GM12878 (cell line): ENCODE measurements around the gene DET1. TPM values are rescaled to one million over a fixed set of nuclear protein-coding genes. Genes with fewer than 3 reads are reported as not detected.

ENCODE experiments used
- ATAC-seq: fragments of 200-7000 bp; cut with Tn5 transposase; 3 replicates; pipeline ENCODE4 v1.9.1; 2020; ENCODE audit warnings: mild to moderate bottlenecking, moderate library complexity
- BruUV-seq: library from RNA; stranded (reverse); fragments of 400-500 nt; replicated peaks from 2 replicates; lab custom pipeline; 2021; lab: Mats Ljungman, UMichigan
- CTCF ChIA-PET: fragments of 300-600 bp; sonication (Branson Sonifier 250); formaldehyde crosslinking; extraction: SDS; loops from one replicate; lab custom pipeline; 2021; ENCODE audit warnings: inconsistent platforms; lab: Yijun Ruan, JAX
- POLR2A ChIA-PET: fragments of 350-600 bp; formaldehyde crosslinking; extraction: SDS; loops from one replicate; lab custom pipeline; 2021; ENCODE audit warnings: inconsistent platforms; lab: Charles Lee
- RAD21 ChIA-PET: fragments of 300-600 bp; sonication (Branson Sonifier 250); formaldehyde crosslinking; loops from one replicate; lab custom pipeline; 2023; ENCODE audit warnings: antibody characterized with exemption; ENCODE audit not compliant: unreplicated experiment; lab: Charles Lee
- SMC1A ChIA-PET: fragments of 300-600 bp; sonication (Branson Sonifier 250); formaldehyde crosslinking; loops from one replicate; lab custom pipeline; 2023; ENCODE audit not compliant: unreplicated experiment, uncharacterized antibody; lab: Charles Lee
- DNase-seq: peaks from one replicate; pipeline ENCODE4 v3.0.0-alpha.2; 2011; ENCODE audit warnings: low read depth, low spot score
- FAIRE-seq: peaks from 3 replicates; lab custom pipeline; 2011; peaks lifted over from hg19 to GRCh38; lab: Jason Lieb, UNC
- H2AFZ ChIP-seq: 2 replicates; pipeline ENCODE4 v1.6.0; 2011; ENCODE audit warnings: low read depth, low read length, control low read depth; ENCODE audit not compliant: control insufficient read depth
- H3K27ac ChIP-seq: 2 replicates; pipeline ENCODE4 v1.5.1; 2011; ENCODE audit warnings: control low read depth; ENCODE audit not compliant: control insufficient read depth, insufficient read depth
- H3K27me3 ChIP-seq, 2 experiments: replicated peaks in 1 of 2; 2 replicates each; pipeline versions ENCODE4 v1.6.0 to v1.6.1; 2011; ENCODE audit warnings: low read length in 1 of 2; ENCODE audit not compliant: control insufficient read depth in 2 of 2, insufficient read depth in 2 of 2
- H3K36me3 ChIP-seq, 2 experiments: 2 replicates each; pipeline ENCODE4 v1.5.1; 2011; ENCODE audit warnings: low read length in 1 of 2; ENCODE audit not compliant: control insufficient read depth in 2 of 2, insufficient read depth in 2 of 2
- H3K4me1 ChIP-seq: 2 replicates; pipeline ENCODE4 v1.6.1; 2011; ENCODE audit warnings: mild to moderate bottlenecking, low read length, moderate library complexity, mixed read lengths; ENCODE audit not compliant: control insufficient read depth, insufficient read depth
- H3K4me2 ChIP-seq: 2 replicates; pipeline ENCODE4 v1.6.0; 2011; ENCODE audit warnings: control low read depth; ENCODE audit not compliant: control insufficient read depth, insufficient read depth
- H3K4me3 ChIP-seq: fragments of 200-600 bp; sonication (generic); 2 replicates; pipeline ENCODE4 v1.5.1; 2016
- H3K79me2 ChIP-seq: 2 replicates; pipeline ENCODE4 v1.6.0; 2011; ENCODE audit warnings: low read length; ENCODE audit not compliant: control insufficient read depth, insufficient read depth
- H3K9ac ChIP-seq: 2 replicates; pipeline ENCODE4 v1.8.0; 2011; ENCODE audit warnings: low read length, control low read depth, mixed read lengths; ENCODE audit not compliant: control insufficient read depth, insufficient read depth
- H3K9me3 ChIP-seq: replicated peaks from 3 replicates; pipeline ENCODE4 v1.5.1; 2011; ENCODE audit warnings: mild to moderate bottlenecking, low read length; ENCODE audit not compliant: control insufficient read depth, insufficient read depth
- H4K20me1 ChIP-seq: 2 replicates; pipeline ENCODE4 v1.6.0; 2011; ENCODE audit not compliant: control insufficient read depth, insufficient read depth
- ATF7 ChIP-seq: fragments of 450-650 bp; IDR thresholded peaks from 2 replicates; pipeline ENCODE4 v1.6.1; 2016; ENCODE audit warnings: low read depth, mild to moderate bottlenecking
- BCL11A ChIP-seq: IDR thresholded peaks from 2 replicates; pipeline ENCODE4 v1.6.1; 2011; ENCODE audit warnings: low read depth, low read length
- EZH2 ChIP-seq: IDR thresholded peaks from 2 replicates; pipeline ENCODE4 v1.6.1; 2012; ENCODE audit warnings: low read depth, mild to moderate bottlenecking, control low read depth, inconsistent platforms, low read length, borderline replicate concordance; ENCODE audit not compliant: control insufficient read depth
- FOS ChIP-seq: IDR thresholded peaks from 3 replicates; pipeline ENCODE4 v1.6.1; 2011; ENCODE audit warnings: borderline replicate concordance; ENCODE audit not compliant: insufficient read length; ENCODE audit errors: extremely low read depth
- KLF5 ChIP-seq: fragments of 450-650 bp; IDR thresholded peaks from 2 replicates; pipeline ENCODE4 v1.6.1; 2014; ENCODE audit warnings: mild to moderate bottlenecking; ENCODE audit not compliant: partially characterized antibody
- SUPT20H ChIP-seq: IDR thresholded peaks from 2 replicates; pipeline ENCODE4 v1.6.1; 2011; ENCODE audit warnings: low read depth, mild to moderate bottlenecking, low read length, moderate library complexity, borderline replicate concordance; ENCODE audit not compliant: control insufficient read depth
- TCF12 ChIP-seq: IDR thresholded peaks from 2 replicates; pipeline ENCODE4 v1.6.1; 2011; ENCODE audit warnings: low read depth, mild to moderate bottlenecking, low read length
- TCF7 ChIP-seq: IDR thresholded peaks from 2 replicates; pipeline ENCODE4 v1.6.1; 2014; ENCODE audit warnings: antibody characterized with exemption, borderline replicate concordance
- YBX1 ChIP-seq: fragments of 450-650 bp; IDR thresholded peaks from 2 replicates; pipeline ENCODE4 v1.6.1; 2016; ENCODE audit warnings: antibody characterized with exemption
- ZNF274 ChIP-seq: IDR thresholded peaks from one replicate; pipeline ENCODE4 v1.8.0; 2011; ENCODE audit not compliant: insufficient read length, insufficient read depth
- WGBS: methylation state at CpG from one replicate; pipeline ENCODE4 v1.1.6; 2016; ENCODE audit warnings: low lambda C conversion rate; ENCODE audit not compliant: insufficient replicate concordance, insufficient coverage; ENCODE audit errors: missing lambda C conversion rate; 5-methylcytosine and 5-hydroxymethylcytosine counted together
- in situ Hi-C: fragments of 300-500 bp; cut with MboI; formaldehyde crosslinking; loops from 9 replicates; pipeline ENCODE4 v1.14.3; 2018; ENCODE audit warnings: mixed read lengths
- intact Hi-C: fragments of 100-400 bp; cut with micrococcal nuclease; formaldehyde crosslinking; loops from one replicate; pipeline ENCODE4 v1.14.2; 2022; ENCODE audit not compliant: unreplicated experiment
- polyA plus RNA-seq, 11 experiments: library from polyadenylated mRNA; depleted of rRNA in 4 of 11; unstranded in 6 of 11; stranded (reverse) in 5 of 11; fragments of >200 nt; fragmentation: Nextera tagmentation in 4 of 11; fragmentation: Illumina TruSeq in 1 of 11; extraction: Ambion mirVana in 4 of 11; extraction: Trizol in 1 of 11; gene quantifications; 1 replicate in 1 of 11; 2 replicates in 10 of 11; pipeline versions ENCODE4 v1.2.1 to v1.2.3, GENCODE V29; 2011 to 2016; ENCODE audit warnings: inconsistent platforms in 2 of 11, missing spikeins in 2 of 11, low read depth in 1 of 11
- total RNA-seq, 4 experiments: library from RNA; depleted of rRNA in 3 of 4; stranded (reverse); fragments of >200 nt in 3 of 4; fragmentation: Illumina TruSeq in 1 of 4; extraction: Trizol in 1 of 4; gene quantifications; 2 replicates each; pipeline versions ENCODE4 v1.2.1 to v1.2.3, GENCODE V29; 2013 to 2021
- TF ChIP-seq, protein P1 (sequence below): fragments of 450-650 bp; IDR thresholded peaks from 2 replicates; pipeline ENCODE4 v1.6.1; 2016; ENCODE audit warnings: mild to moderate bottlenecking, moderate library complexity, borderline replicate concordance

DET1 gene
- total and polyA plus RNA-seq, 10 of the 15 experiments (the other 5 are each of a cell fraction or from before 2014, with no cell fraction given): 0.16 to 2.7 (median 1.4) TPM

DNA sequence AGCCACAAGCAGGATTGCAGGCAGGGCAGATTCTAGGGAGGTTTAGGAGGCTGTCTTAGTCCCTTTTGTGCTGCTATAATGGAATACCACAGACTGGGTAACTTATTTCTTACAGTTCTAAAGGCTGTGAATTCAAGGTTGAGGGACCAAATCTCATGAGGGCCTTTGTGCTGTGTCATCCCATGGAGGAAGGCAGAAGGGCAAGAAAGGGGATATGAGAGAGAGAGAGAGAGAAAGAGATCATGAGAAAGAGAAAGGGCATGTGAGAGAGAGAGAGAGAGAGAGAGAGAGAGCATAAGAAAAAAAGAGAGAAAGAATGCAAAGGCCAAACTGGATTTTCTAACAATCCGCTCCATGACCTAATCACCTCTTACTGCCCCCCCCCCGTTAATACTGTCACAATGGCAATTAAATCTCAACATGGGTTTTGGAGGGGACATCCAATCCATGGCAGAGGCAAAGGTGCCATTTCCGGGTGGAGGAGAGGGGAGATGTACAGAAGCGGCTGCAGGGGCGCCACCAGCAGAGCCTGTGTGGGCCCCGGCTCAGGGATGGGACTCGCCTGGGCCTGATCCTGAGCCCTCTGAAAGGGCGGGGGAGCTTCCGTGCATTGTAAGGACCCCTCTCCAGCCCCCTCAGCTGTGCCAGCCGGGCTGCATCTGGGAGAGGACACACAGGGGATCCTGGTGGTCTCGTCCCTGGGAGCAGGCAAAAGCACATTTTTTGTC lies 58.5 kb downstream of the DET1 start:
- TF ChIP-seq BCL11A (no peak), ZNF274 (no peak), SUPT20H (no peak), FOS (no peak), KLF5 (no peak), YBX1 (no peak), ATF7 (no peak), EZH2 (no peak), TCF7 (no peak), TCF12 (no peak)
- TF ChIP-seq, protein P1, sequence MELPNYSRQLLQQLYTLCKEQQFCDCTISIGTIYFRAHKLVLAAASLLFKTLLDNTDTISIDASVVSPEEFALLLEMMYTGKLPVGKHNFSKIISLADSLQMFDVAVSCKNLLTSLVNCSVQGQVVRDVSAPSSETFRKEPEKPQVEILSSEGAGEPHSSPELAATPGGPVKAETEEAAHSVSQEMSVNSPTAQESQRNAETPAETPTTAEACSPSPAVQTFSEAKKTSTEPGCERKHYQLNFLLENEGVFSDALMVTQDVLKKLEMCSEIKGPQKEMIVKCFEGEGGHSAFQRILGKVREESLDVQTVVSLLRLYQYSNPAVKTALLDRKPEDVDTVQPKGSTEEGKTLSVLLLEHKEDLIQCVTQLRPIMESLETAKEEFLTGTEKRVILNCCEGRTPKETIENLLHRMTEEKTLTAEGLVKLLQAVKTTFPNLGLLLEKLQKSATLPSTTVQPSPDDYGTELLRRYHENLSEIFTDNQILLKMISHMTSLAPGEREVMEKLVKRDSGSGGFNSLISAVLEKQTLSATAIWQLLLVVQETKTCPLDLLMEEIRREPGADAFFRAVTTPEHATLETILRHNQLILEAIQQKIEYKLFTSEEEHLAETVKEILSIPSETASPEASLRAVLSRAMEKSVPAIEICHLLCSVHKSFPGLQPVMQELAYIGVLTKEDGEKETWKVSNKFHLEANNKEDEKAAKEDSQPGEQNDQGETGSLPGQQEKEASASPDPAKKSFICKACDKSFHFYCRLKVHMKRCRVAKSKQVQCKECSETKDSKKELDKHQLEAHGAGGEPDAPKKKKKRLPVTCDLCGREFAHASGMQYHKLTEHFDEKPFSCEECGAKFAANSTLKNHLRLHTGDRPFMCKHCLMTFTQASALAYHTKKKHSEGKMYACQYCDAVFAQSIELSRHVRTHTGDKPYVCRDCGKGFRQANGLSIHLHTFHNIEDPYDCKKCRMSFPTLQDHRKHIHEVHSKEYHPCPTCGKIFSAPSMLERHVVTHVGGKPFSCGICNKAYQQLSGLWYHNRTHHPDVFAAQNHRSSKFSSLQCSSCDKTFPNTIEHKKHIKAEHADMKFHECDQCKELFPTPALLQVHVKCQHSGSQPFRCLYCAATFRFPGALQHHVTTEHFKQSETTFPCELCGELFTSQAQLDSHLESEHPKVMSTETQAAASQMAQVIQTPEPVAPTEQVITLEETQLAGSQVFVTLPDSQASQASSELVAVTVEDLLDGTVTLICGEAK: no peak
- Histone ChIP-seq H3K4me3 (no peak overlapping the region), H2AFZ (no peak overlapping the region), H3K4me1 (no peaks in the 10 kb centered on the region), H3K9me3 (no peaks in the 10 kb centered on the region), H3K36me3 (no peaks in the 10 kb centered on the region), H3K79me2 (no peaks in the 10 kb centered on the region), H4K20me1 (no peaks in the 10 kb centered on the region), H3K9ac (no peak overlapping the region), H3K27ac (no peak overlapping the region), H3K27me3 (no peaks in the 10 kb centered on the region), H3K4me2 (no peak overlapping the region)
- ChIA-PET CTCF (interaction anchor here (1.7 kb wide), 1 partner anchor 128 kb away, joined by 4 read pairs; no protein-coding TSS in a partner anchor), SMC1A (no interaction called here), POLR2A (no interaction called here), RAD21 (no interaction called here)
- intact Hi-C loops: no loop called here
- ATAC-seq (no peak), FAIRE-seq (no peak), DNase-seq (no peak)
- in situ Hi-C loops: no loop called here
- 82% methylated on average over 10 of the region's 11 CpGs for WGBS
- no TSS peak for BruUV-seq
